CD4-positive, alpha-beta T cell treated with Interleukin-17A for 4 hours (primary cell): ENCODE data around the gene PREX1.
A peak's percentile ranks its signal among the peaks of the same experiment; 100 is the strongest.
"Not testable (repeated sequence)": the region's sequence is repeated elsewhere in the genome, so short reads cannot be mapped to it uniquely, and the experiment has no call there.

ENCODE experiments used
- DNase-seq: peaks from one replicate; pipeline ENCODE4 v3.0.0-alpha.2; 2020; ENCODE audit warnings: mixed read lengths

PREX1 gene

GRCh38 chr20:48845721-48846306, 18.0 kb upstream of the PREX1 start:
- no peak for DNase-seq

GRCh38 chr20:48844996-48845395, 17.2 kb upstream of the PREX1 start:
- no peak for DNase-seq

- DNase-seq, result not testable (repeated sequence)
Observed at GRCh38 chr20:48843896-48844295, 16.1 kb upstream of the PREX1 start.

- no peak for DNase-seq
Observed at GRCh38 chr20:48843057-48843806, 15.4 kb upstream of the PREX1 start.

GRCh38 chr20:48841875-48842529, 14.2 kb upstream of the PREX1 start:
- DNase-seq, result no peak

- no peak for DNase-seq
Observed at GRCh38 chr20:48841196-48841874, 13.5 kb upstream of the PREX1 start.

GRCh38 chr20:48839154-48839917, 11.5 kb upstream of the PREX1 start:
- no peak for DNase-seq

GRCh38 chr20:48837014-48837413, 9.2 kb upstream of the PREX1 start:
- DNase-seq, result no peak

GRCh38 chr20:48835390-48835789, 7.6 kb upstream of the PREX1 start:
- no peak for DNase-seq

GRCh38 chr20:48834278-48834677, 6.5 kb upstream of the PREX1 start:
- DNase-seq, result no peak

GRCh38 chr20:48832405-48832730, 4.6 kb upstream of the PREX1 start:
- DNase-seq, result no peak

GRCh38 chr20:48831718-48832404, 4.1 kb upstream of the PREX1 start:
- no peak for DNase-seq

GRCh38 chr20:48830826-48831318, 3.1 kb upstream of the PREX1 start:
- DNase-seq, result no peak

- no peak for DNase-seq
Observed at GRCh38 chr20:48829940-48830339, 2.1 kb upstream of the PREX1 start.

GRCh38 chr20:48828734-48829460, 1.1 kb upstream of the PREX1 start:
- no peak for DNase-seq

- peak; percentile 41 for DNase-seq
Observed at GRCh38 chr20:48826883-48827771, 672 bp downstream of the PREX1 start.

GRCh38 chr20:48826480-48826879, 1.3 kb downstream of the PREX1 start:
- DNase-seq, result not testable (repeated sequence)

- DNase-seq, result no peak
Observed at GRCh38 chr20:48826069-48826468, 1.7 kb downstream of the PREX1 start.

GRCh38 chr20:48825566-48825920, 2.3 kb downstream of the PREX1 start:
- DNase-seq, result no peak

GRCh38 chr20:48824830-48825565, 2.8 kb downstream of the PREX1 start:
- no peak for DNase-seq
